Activated CD4-positive, alpha-beta T cell treated with anti-CD3 and anti-CD28 coated beads, Interleukin-2, amount 10 ng/mL, durations not matched to agents 24 days and 14 days (primary cell): ENCODE results near the gene NLRP4. TPM values are rescaled to one million over a fixed set of nuclear protein-coding genes. Genes with fewer than 3 reads are reported as not detected.

Experiments used
- DNase-seq: peaks from one replicate; pipeline ENCODE4 v3.0.0; 2022
- H3K27ac Mint-ChIP-seq: one replicate; pipeline ENCODE4 v1.8.0; 2022; ENCODE audit warnings: mild to moderate bottlenecking, mixed read lengths
- H3K27me3 Mint-ChIP-seq: one replicate; pipeline ENCODE4 v1.8.0; 2022; ENCODE audit warnings: mixed read lengths
- H3K36me3 Mint-ChIP-seq: one replicate; pipeline ENCODE4 v1.8.0; 2022; ENCODE audit warnings: low read depth, mild to moderate bottlenecking, mixed read lengths
- H3K4me1 Mint-ChIP-seq: one replicate; pipeline ENCODE4 v1.8.0; 2021; ENCODE audit warnings: mixed read lengths
- H3K4me3 Mint-ChIP-seq: one replicate; pipeline ENCODE4 v1.8.0; 2022; ENCODE audit warnings: mild to moderate bottlenecking, moderate library complexity, mixed read lengths
- H3K9me3 Mint-ChIP-seq: one replicate; pipeline ENCODE4 v1.8.0; 2021; ENCODE audit warnings: mixed read lengths
- intact Hi-C: fragments of 100-400 bp; cut with micrococcal nuclease; formaldehyde crosslinking; loops from one replicate; pipeline ENCODE4 v1.15.1; 2023
- total RNA-seq: library from RNA; stranded (reverse); gene quantifications from 2 replicates; pipeline ENCODE4 v1.2.3, GENCODE V29; 2022

Gene NLRP4
- total RNA-seq, 1 donor from 2014 or later = not detected

GRCh38 chr19:55838906-55839305 is 2.6 kb downstream of the NLRP4 start:
- intact Hi-C loops = no loop called here
- H3K36me3 Mint-ChIP-seq = no peaks in the 10 kb centered on the region
- no peak overlapping the region for H3K4me3 Mint-ChIP-seq
- no peaks in the 10 kb centered on the region for H3K4me1 Mint-ChIP-seq
- H3K27ac Mint-ChIP-seq = no peak overlapping the region
- no peak for DNase-seq
- H3K27me3 Mint-ChIP-seq = no peaks in the 10 kb centered on the region
- H3K9me3 Mint-ChIP-seq = peaks cover 20% of the 10 kb centered on the region

GRCh38 chr19:55855160-55855559 is 18.8 kb downstream of the NLRP4 start:
- Mint-ChIP-seq H3K4me3 (no peak overlapping the region), H3K27me3 (no peaks in the 10 kb centered on the region), H3K9me3 (peaks cover 29% of the 10 kb centered on the region), H3K4me1 (no peaks in the 10 kb centered on the region), H3K27ac (no peak overlapping the region), H3K36me3 (peaks cover 2% of the 10 kb centered on the region)
- intact Hi-C loops = no loop called here
- no peak for DNase-seq

- peaks cover 24% of the 10 kb centered on the region for H3K9me3 Mint-ChIP-seq
- H3K4me1 Mint-ChIP-seq = no peaks in the 10 kb centered on the region
Observed at GRCh38 chr19:55857149-55857548, 20.8 kb downstream of the NLRP4 start.

GRCh38 chr19:55857974-55858373 is 21.6 kb downstream of the NLRP4 start:
- intact Hi-C loops = no loop called here
- H3K36me3 Mint-ChIP-seq = no peaks in the 10 kb centered on the region
- no peak overlapping the region for H3K4me3 Mint-ChIP-seq
- no peak for DNase-seq
- peaks cover 23% of the 10 kb centered on the region for H3K9me3 Mint-ChIP-seq
- no peaks in the 10 kb centered on the region for H3K27me3 Mint-ChIP-seq
- no peak overlapping the region for H3K27ac Mint-ChIP-seq
- H3K4me1 Mint-ChIP-seq = no peaks in the 10 kb centered on the region

More at GRCh38 chr19:55857149-55857548, 20.8 kb downstream of the NLRP4 start:
- DNase-seq = no peak
- H3K36me3 Mint-ChIP-seq = no peaks in the 10 kb centered on the region
- no peaks in the 10 kb centered on the region for H3K27me3 Mint-ChIP-seq
- intact Hi-C loops = no loop called here
- no peak overlapping the region for H3K27ac Mint-ChIP-seq
- no peak overlapping the region for H3K4me3 Mint-ChIP-seq

GRCh38 chr19:55858401-55858800 is 22.1 kb downstream of the NLRP4 start:
- H3K4me1 Mint-ChIP-seq = no peaks in the 10 kb centered on the region
- no peaks in the 10 kb centered on the region for H3K36me3 Mint-ChIP-seq
- no peak overlapping the region for H3K27ac Mint-ChIP-seq
- peaks cover 25% of the 10 kb centered on the region for H3K9me3 Mint-ChIP-seq
- H3K4me3 Mint-ChIP-seq = no peak overlapping the region
- intact Hi-C loops = no loop called here
- no peaks in the 10 kb centered on the region for H3K27me3 Mint-ChIP-seq
- DNase-seq = no peak

GRCh38 chr19:55858969-55859368 is 22.6 kb downstream of the NLRP4 start:
- no peak overlapping the region for H3K27ac Mint-ChIP-seq
- no peaks in the 10 kb centered on the region for H3K36me3 Mint-ChIP-seq
- no peaks in the 10 kb centered on the region for H3K27me3 Mint-ChIP-seq
- no peak overlapping the region for H3K4me3 Mint-ChIP-seq
- H3K9me3 Mint-ChIP-seq = peaks cover 21% of the 10 kb centered on the region
- no peaks in the 10 kb centered on the region for H3K4me1 Mint-ChIP-seq
- intact Hi-C loops = no loop called here
- no peak for DNase-seq

GRCh38 chr19:55866521-55866920 is 30.2 kb downstream of the NLRP4 start:
- intact Hi-C loops = no loop called here
- no peak for DNase-seq
- H3K27me3 Mint-ChIP-seq = no peaks in the 10 kb centered on the region
- no peak overlapping the region for H3K27ac Mint-ChIP-seq
- peaks cover 30% of the 10 kb centered on the region for H3K9me3 Mint-ChIP-seq
- no peaks in the 10 kb centered on the region for H3K4me1 Mint-ChIP-seq
- H3K4me3 Mint-ChIP-seq = no peak overlapping the region
- H3K36me3 Mint-ChIP-seq = no peaks in the 10 kb centered on the region

GRCh38 chr19:55867101-55867500 is 30.8 kb downstream of the NLRP4 start:
- H3K4me3 Mint-ChIP-seq = no peak overlapping the region
- peaks cover 30% of the 10 kb centered on the region for H3K9me3 Mint-ChIP-seq
- no peaks in the 10 kb centered on the region for H3K36me3 Mint-ChIP-seq
- no peaks in the 10 kb centered on the region for H3K4me1 Mint-ChIP-seq
- no peak overlapping the region for H3K27ac Mint-ChIP-seq
- no peak for DNase-seq
- intact Hi-C loops = no loop called here
- H3K27me3 Mint-ChIP-seq = no peaks in the 10 kb centered on the region

GRCh38 chr19:55870736-55871135 is 34.4 kb downstream of the NLRP4 start:
- DNase-seq = no peak
- Mint-ChIP-seq H3K27me3 (no peaks in the 10 kb centered on the region), H3K4me1 (no peaks in the 10 kb centered on the region), H3K36me3 (no peaks in the 10 kb centered on the region), H3K9me3 (peaks cover 20% of the 10 kb centered on the region), H3K27ac (no peak overlapping the region), H3K4me3 (no peak overlapping the region)
- intact Hi-C loops = no loop called here

- peaks cover 8% of the 10 kb centered on the region for H3K9me3 Mint-ChIP-seq
- intact Hi-C loops = no loop called here
- H3K4me1 Mint-ChIP-seq = no peaks in the 10 kb centered on the region
- DNase-seq = no peak
- no peak overlapping the region for H3K27ac Mint-ChIP-seq
- no peak overlapping the region for H3K4me3 Mint-ChIP-seq
- no peaks in the 10 kb centered on the region for H3K27me3 Mint-ChIP-seq
- no peaks in the 10 kb centered on the region for H3K36me3 Mint-ChIP-seq
Observed at GRCh38 chr19:55877211-55877610, 40.9 kb downstream of the NLRP4 start.

- Mint-ChIP-seq H3K4me3 (no peak overlapping the region), H3K27me3 (no peaks in the 10 kb centered on the region), H3K36me3 (no peaks in the 10 kb centered on the region), H3K27ac (no peak overlapping the region), H3K9me3 (peaks cover 21% of the 10 kb centered on the region), H3K4me1 (no peaks in the 10 kb centered on the region)
- no peak for DNase-seq
- intact Hi-C loops = no loop called here
Observed at GRCh38 chr19:55882626-55883025, 46.3 kb downstream of the NLRP4 start.

GRCh38 chr19:55898911-55899310 is 62.6 kb downstream of the NLRP4 start:
- Mint-ChIP-seq H3K36me3 (peaks cover 1% of the 10 kb centered on the region), H3K27me3 (no peaks in the 10 kb centered on the region), H3K4me1 (no peaks in the 10 kb centered on the region), H3K27ac (no peak overlapping the region), H3K9me3 (peaks cover 28% of the 10 kb centered on the region), H3K4me3 (no peak overlapping the region)
- intact Hi-C loops = no loop called here
- DNase-seq = no peak

GRCh38 chr19:55901369-55902079 is 65.2 kb downstream of the NLRP4 start:
- intact Hi-C loops = no loop called here

GRCh38 chr19:55902080-55902751 is 65.9 kb downstream of the NLRP4 start:
- no peak for DNase-seq
- no peaks in the 10 kb centered on the region for H3K27me3 Mint-ChIP-seq
- peaks cover 24% of the 10 kb centered on the region for H3K9me3 Mint-ChIP-seq
- no peaks in the 10 kb centered on the region for H3K4me1 Mint-ChIP-seq
- H3K36me3 Mint-ChIP-seq = peaks cover 1% of the 10 kb centered on the region
- no peak overlapping the region for H3K4me3 Mint-ChIP-seq
- no peak overlapping the region for H3K27ac Mint-ChIP-seq
- intact Hi-C loops = no loop called here

More at GRCh38 chr19:55901369-55902079, 65.2 kb downstream of the NLRP4 start:
- no peak for DNase-seq
- Mint-ChIP-seq H3K4me1 (no peaks in the 10 kb centered on the region), H3K27ac (no peak overlapping the region), H3K9me3 (peaks cover 29% of the 10 kb centered on the region), H3K27me3 (no peaks in the 10 kb centered on the region), H3K36me3 (peaks cover 1% of the 10 kb centered on the region), H3K4me3 (no peak overlapping the region)
